Neuron (in vitro differentiated cells): ENCODE results near the gene LARP4B.

Experiments
- H2AFZ ChIP-seq: one replicate; pipeline ENCODE4 v1.6.1; 2013; ENCODE audit warnings: low read depth, mild to moderate bottlenecking, inconsistent platforms, low read length, moderate library complexity
- H3K27me3 ChIP-seq: one replicate; pipeline ENCODE4 v1.6.1; 2013; ENCODE audit warnings: low read length; ENCODE audit not compliant: insufficient read depth
- H3K36me3 ChIP-seq: one replicate; pipeline ENCODE4 v1.6.1; 2013; ENCODE audit warnings: low read length; ENCODE audit not compliant: insufficient read depth
- H3K4me1 ChIP-seq: one replicate; pipeline ENCODE4 v1.6.1; 2013; ENCODE audit warnings: low read length; ENCODE audit not compliant: insufficient read depth
- H3K4me3 ChIP-seq: 2 replicates; pipeline ENCODE4 v1.5.1; 2013; ENCODE audit warnings: mild to moderate bottlenecking, low read length, moderate library complexity
- H3K9me3 ChIP-seq: one replicate; pipeline ENCODE4 v1.6.1; 2013; ENCODE audit warnings: low read length

LARP4B gene

DNA sequence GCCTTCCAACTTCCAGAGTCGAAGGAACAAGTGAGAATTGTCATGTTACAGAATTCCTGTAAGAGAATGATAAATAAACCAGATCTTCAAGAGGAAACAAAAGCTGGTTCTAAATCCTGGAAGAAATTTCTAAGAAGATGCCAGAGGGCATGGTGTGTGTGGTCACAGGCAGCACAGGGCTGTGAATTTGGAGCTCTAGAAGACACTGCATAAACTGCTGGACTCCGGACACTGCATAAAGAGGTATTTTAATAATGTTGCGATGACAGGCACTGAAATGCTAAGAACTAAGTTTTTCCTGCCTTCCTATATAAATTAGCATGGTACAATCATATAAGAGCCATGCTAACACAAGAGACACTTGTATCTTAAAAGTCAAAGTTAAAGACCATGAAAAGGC lies 86.0 kb downstream of the LARP4B start:
- Histone ChIP-seq H3K36me3 (peaks cover 47% of the 10 kb centered on the region), H2AFZ (no peak overlapping the region), H3K27me3 (no peaks in the 10 kb centered on the region), H3K9me3 (peaks cover 8% of the 10 kb centered on the region), H3K4me3 (no peak overlapping the region), H3K4me1 (no peaks in the 10 kb centered on the region)

DNA sequence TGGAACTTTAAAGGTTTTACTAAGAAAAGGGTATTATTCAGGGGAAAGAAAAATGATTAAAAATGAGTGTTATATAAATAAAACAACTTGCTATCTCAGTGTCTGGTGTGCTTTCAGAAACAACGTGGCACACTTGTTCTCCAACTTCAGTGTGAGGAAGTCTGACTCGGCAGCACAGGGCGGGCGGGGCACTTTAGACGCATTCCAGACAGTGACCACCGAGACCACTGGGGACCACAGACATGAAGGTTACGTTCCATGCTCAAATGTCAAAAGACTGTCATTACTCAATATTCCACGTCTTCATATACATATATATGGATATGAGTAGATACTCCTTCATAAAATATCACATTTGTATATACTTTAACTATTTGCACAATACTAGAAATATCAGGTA lies 87.0 kb downstream of the LARP4B start:
- peaks cover 55% of the 10 kb centered on the region for H3K36me3 ChIP-seq
- peaks cover 5% of the 10 kb centered on the region for H3K9me3 ChIP-seq
- no peak overlapping the region for H2AFZ ChIP-seq
- H3K4me3 ChIP-seq = no peak overlapping the region
- no peaks in the 10 kb centered on the region for H3K4me1 ChIP-seq
- H3K27me3 ChIP-seq = no peaks in the 10 kb centered on the region

DNA sequence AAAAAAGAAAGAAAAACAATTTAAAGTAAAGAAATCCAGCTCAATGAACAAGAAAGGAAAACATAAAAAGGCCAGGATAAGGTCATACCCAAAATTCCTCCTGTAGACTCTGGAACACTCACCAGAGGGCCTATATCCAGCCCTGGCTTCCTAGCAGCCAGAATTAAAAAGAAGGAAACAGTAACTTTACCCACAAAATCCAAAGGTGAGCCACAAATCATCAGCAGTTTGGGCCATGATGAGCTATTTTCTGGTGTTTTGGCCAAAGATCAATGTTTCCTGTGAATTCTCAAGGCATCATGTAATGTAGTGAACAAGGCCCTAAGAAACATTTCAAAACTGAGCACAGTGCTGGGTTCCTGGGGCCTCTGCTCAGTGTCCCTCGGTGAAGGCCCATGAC lies 87.8 kb downstream of the LARP4B start:
- Histone ChIP-seq H3K4me3 (no peak overlapping the region), H3K27me3 (no peaks in the 10 kb centered on the region), H3K4me1 (no peaks in the 10 kb centered on the region), H3K36me3 (peaks cover 61% of the 10 kb centered on the region), H3K9me3 (peaks cover 3% of the 10 kb centered on the region), H2AFZ (no peak overlapping the region)

DNA sequence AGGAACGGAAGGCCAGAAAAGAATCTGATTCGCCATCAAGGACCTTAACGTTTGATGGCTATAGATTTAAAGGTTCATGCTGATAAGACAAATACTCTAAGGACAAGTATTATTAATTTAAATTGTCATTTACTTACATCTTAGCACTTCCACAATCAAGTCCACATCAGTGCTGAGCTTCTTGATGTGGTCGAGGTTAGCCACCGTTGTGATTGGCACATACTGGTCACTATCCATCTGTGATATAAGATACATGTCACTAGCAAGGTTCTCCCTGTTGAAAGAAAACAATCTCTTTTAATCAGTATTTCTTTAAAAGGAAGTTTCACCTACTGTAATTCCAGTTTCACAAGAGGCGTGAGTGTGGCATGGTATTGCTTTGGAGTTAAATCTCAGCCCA lies 88.7 kb downstream of the LARP4B start:
- Histone ChIP-seq H3K4me3 (no peak overlapping the region), H3K36me3 (peaks cover 58% of the 10 kb centered on the region), H3K4me1 (no peaks in the 10 kb centered on the region), H2AFZ (no peak overlapping the region), H3K9me3 (peaks cover 3% of the 10 kb centered on the region), H3K27me3 (no peaks in the 10 kb centered on the region)

DNA sequence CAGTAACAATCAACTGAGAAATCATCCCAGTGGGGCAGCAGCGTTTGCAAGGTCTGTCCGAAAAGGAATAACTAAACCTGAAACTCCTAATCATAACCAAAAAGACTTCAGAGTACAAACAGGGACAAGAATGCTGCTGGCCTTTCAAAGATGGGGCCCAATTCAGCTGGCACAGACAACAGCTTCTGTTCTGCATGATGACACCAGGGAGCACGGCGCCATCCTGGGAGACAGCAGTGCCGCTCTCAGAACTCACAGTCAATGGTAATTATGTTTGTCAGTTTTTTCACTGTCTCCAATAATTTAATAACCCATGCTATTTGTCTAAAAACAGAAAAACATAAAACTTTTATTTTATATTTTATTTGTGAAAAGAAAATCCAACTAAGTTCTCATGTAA lies 90.0 kb downstream of the LARP4B start:
- H3K36me3 ChIP-seq = peaks cover 55% of the 10 kb centered on the region
- no peak overlapping the region for H2AFZ ChIP-seq
- no peaks in the 10 kb centered on the region for H3K4me1 ChIP-seq
- no peak overlapping the region for H3K4me3 ChIP-seq
- peaks cover 3% of the 10 kb centered on the region for H3K9me3 ChIP-seq
- no peaks in the 10 kb centered on the region for H3K27me3 ChIP-seq

DNA sequence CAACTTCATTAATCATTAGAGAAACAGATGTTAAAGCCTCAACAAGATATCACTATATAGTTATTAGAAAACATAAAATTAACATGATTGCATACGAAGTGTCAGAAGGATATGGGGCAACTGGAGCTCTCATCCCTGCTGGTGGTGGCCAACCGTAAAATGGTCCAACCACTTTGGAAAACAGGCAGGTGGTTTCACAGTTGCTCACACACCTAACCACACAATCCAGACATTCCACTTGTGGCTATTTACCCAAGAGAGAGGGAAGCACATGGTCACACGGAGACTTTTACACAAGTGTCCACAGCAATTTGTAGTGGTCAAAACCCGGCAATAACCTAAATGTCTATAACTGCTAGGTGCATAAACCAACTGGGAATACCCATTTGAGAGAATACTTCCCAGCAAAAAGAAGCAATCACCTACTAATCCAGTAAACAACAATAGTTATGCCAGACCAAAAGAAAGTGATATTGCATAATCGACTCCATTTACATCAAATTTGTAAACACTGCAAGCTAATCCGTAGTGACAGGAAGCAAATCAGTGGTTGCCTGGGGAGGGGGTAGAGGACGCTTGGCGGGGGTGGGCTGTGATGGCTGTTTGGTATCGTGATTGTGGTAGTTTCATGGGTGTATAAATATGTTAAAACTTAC lies 91.8 kb downstream of the LARP4B start:
- Histone ChIP-seq H3K27me3 (no peaks in the 10 kb centered on the region), H3K4me3 (no peak overlapping the region), H2AFZ (no peak overlapping the region), H3K36me3 (peaks cover 63% of the 10 kb centered on the region), H3K9me3 (peaks cover 5% of the 10 kb centered on the region), H3K4me1 (no peaks in the 10 kb centered on the region)

DNA sequence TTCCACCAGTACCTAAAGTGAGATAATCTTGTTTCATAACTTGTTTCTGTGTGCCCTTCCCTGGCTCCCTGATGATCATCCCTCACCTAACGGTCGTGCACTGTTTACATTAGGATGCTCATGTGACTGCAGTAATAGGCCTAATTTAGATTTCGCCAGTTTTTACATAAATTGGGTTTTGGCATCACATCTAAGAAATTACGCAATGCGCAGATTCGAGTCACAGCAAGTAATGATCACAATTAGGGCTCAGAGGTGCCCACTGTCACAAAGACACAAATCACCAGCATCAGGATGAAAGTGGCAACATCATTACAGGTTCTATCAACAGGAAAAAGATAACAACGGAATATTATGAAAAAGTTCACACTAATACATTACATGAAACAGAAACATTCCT lies 94.7 kb downstream of the LARP4B start:
- Histone ChIP-seq H3K4me1 (no peaks in the 10 kb centered on the region), H3K4me3 (no peak overlapping the region), H2AFZ (no peak overlapping the region), H3K9me3 (peaks cover 4% of the 10 kb centered on the region), H3K36me3 (peaks cover 56% of the 10 kb centered on the region), H3K27me3 (no peaks in the 10 kb centered on the region)

DNA sequence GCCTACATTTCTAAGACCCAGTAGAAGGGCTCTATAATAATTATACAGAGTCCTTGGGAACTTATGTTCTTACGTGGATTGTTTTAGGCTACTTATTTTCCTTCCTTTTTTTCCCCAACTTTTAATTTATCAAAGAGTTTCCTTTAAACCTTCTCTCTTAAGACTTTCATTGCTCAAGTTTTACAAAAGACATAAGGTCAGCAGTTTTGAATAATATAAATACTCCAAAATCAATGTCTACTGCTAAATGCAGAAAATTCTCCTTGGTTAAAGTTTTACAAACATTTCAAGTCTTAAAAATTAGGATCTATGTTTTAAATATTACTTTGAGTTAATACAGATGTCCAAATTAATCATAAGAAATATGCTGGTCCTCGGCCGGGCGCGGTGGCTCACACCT lies 97.0 kb downstream of the LARP4B start:
- Histone ChIP-seq H3K4me3 (no peak overlapping the region), H3K4me1 (no peaks in the 10 kb centered on the region), H3K9me3 (peaks cover 4% of the 10 kb centered on the region), H2AFZ (no peak overlapping the region), H3K27me3 (no peaks in the 10 kb centered on the region), H3K36me3 (peaks cover 45% of the 10 kb centered on the region)

DNA sequence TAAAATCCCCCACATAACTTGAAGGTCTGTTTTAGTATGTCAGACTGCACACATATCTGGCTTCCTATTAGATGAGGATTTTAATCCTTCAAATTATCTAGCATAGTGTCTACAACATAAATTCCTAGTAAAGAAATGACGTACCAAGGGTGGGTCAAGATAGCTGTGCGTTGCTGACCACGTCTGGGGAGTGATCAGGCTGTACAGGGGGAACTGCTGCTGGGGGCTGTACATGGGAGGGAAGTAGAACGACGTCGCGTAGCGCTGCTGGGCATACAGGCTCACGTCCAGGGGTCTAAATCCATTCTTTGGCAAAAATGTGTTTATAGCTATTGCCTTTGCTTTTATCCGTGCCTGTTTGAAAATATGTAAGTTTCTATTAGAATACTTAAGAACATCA lies 102.3 kb downstream of the LARP4B start:
- Histone ChIP-seq H3K4me3 (no peak overlapping the region), H3K9me3 (peaks cover 2% of the 10 kb centered on the region), H3K27me3 (no peaks in the 10 kb centered on the region), H3K36me3 (peaks cover 68% of the 10 kb centered on the region), H3K4me1 (no peaks in the 10 kb centered on the region), H2AFZ (no peak overlapping the region)

DNA sequence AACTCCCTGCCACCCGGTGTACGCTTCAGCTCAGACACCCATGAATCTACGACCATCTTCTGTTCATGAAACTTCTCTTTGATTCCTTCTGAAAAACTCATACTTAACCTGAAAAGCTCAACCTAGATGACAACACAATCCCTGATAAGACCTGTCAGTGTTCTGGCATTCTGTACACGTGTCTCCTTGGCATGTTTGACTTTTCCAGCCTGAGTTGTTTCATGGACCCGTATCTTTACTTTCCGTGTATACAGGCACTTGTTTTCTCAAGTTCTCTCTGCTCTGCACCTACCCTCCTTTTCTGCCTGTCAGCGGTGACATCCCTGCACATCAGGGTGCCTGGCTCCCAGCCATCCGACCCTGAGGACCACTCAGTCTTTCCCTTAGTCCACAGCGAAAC lies 103.3 kb downstream of the LARP4B start:
- H3K4me1 ChIP-seq = no peaks in the 10 kb centered on the region
- H2AFZ ChIP-seq = no peak overlapping the region
- no peaks in the 10 kb centered on the region for H3K27me3 ChIP-seq
- peaks cover 72% of the 10 kb centered on the region for H3K36me3 ChIP-seq
- H3K4me3 ChIP-seq = no peak overlapping the region
- H3K9me3 ChIP-seq = no peaks in the 10 kb centered on the region

DNA sequence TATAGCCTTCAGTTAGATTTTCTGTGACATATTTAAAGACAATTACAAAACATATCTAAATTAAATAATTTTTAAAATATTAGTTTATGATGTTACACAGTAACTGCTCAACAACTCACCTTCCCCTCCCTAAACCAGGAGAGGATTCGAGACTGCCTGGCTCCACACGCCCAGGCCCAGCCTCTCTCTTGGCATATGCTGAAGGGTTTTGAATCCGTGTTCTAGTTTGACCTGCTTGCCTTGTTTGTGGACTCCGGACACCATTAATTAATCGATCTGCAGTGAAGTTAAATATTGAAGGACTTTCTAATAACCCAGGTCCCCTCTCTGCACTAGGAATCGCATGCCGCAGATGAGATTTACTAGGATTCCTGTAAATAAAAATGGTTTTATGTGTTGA lies 106.6 kb downstream of the LARP4B start:
- Histone ChIP-seq H2AFZ (no peak overlapping the region), H3K4me1 (no peaks in the 10 kb centered on the region), H3K9me3 (no peaks in the 10 kb centered on the region), H3K36me3 (peaks cover 90% of the 10 kb centered on the region), H3K27me3 (no peaks in the 10 kb centered on the region), H3K4me3 (no peak overlapping the region)

DNA sequence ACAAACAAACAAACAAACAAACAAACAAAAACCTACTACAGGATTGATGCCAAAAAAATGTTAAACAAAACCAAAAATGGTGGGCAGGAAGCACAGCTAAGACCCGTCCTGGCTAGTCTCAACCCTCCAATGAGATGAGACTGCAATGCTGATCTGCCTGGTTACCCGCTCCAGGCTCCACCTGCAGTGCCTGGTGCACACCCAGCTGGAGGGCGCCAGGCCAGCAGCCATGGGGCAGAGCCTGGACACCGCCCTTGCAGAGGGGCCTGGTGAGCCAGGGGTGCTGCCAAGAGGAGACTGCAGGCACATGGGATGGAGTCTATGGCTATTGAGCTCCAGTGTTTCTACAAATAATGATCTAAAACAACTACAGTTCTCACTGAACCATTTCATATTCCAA lies 107.0 kb downstream of the LARP4B start:
- Histone ChIP-seq H2AFZ (no peak overlapping the region), H3K4me3 (no peak overlapping the region), H3K36me3 (peaks cover 91% of the 10 kb centered on the region), H3K27me3 (no peaks in the 10 kb centered on the region), H3K4me1 (no peaks in the 10 kb centered on the region), H3K9me3 (no peaks in the 10 kb centered on the region)

DNA sequence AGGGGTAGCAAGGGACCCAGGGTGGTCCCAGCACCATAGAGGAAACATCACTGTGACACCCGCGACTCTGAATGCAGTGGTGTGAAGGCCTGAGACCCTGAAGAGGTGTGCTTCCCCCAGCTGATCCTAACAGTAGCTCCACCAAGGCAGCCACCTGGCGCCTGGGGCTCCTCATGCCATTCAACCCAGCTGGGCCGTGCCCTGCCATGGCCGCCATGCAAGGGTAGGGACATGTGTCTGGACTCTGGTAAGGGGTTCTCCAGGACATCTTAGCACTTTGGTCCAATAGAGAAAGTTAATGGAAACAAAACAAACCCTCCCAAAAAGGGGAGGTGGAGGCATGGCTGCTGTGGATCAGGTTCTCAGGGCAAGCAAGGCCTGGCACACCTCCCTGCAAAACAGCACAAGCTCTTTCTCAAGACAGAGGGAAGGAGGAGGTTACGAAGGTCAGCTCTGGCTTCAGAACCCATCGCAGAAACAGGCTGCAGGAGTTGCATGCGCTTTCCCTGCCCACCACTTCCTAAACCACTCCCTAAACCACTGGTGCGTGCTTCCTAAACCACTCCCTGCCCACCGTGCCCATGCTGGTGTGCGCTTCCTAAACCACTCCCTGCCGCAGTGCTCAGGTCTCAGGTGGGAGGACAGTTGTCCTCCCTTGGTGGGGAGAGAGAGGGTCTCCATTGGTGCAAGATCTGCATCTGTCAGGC lies 108.7 kb downstream of the LARP4B start:
- no peaks in the 10 kb centered on the region for H3K9me3 ChIP-seq
- H3K36me3 ChIP-seq = peaks cover 91% of the 10 kb centered on the region
- H3K4me1 ChIP-seq = no peaks in the 10 kb centered on the region
- no peaks in the 10 kb centered on the region for H3K27me3 ChIP-seq
- H3K4me3 ChIP-seq = no peak overlapping the region
- no peak overlapping the region for H2AFZ ChIP-seq

DNA sequence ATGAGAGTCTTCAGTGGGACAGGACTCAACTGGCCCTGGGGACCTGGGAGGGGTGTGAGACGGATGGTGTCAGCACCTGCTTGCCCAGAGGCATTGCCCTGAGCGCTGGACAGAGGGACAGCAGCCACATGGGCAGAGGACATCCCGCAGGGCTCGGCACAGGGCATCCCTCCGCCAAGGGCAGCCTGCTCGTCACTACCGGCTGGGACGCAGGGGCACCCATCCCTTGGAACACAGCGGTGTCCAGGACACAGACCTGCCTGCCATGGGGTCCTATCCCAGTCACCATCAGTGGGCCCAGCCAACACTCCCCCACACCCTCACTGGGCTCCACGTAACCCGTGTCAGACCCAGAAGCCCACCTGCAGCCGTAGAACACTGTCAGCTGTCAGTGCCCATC lies 109.3 kb downstream of the LARP4B start:
- no peaks in the 10 kb centered on the region for H3K27me3 ChIP-seq
- peaks cover 91% of the 10 kb centered on the region for H3K36me3 ChIP-seq
- no peak overlapping the region for H2AFZ ChIP-seq
- no peak overlapping the region for H3K4me3 ChIP-seq
- no peaks in the 10 kb centered on the region for H3K4me1 ChIP-seq
- H3K9me3 ChIP-seq = no peaks in the 10 kb centered on the region
